Mucosa of descending colon (tissue), 3 donors: ENCODE measurements around the gene KCNK2. TPM values are rescaled to one million over a fixed set of nuclear protein-coding genes. Genes with fewer than 3 reads are reported as not detected.

Source experiments
- ATAC-seq: fragments of 200-7000 bp; cut with Tn5 transposase; one replicate; pipeline ENCODE4 v1.9.1; 2020; ENCODE audit warnings: mild to moderate bottlenecking, moderate library complexity
- DNase-seq, 3 donors: peaks; one replicate each; pipeline ENCODE4 v3.0.0-alpha.2; 2020
- H3K36me3 ChIP-seq: fragments of 200-600 bp; one replicate; pipeline ENCODE4 v1.8.0; 2021; ENCODE audit warnings: low read depth, mild to moderate bottlenecking
- H3K4me1 ChIP-seq: fragments of 200-600 bp; one replicate; pipeline ENCODE4 v1.8.0; 2021; ENCODE audit warnings: low read depth, mild to moderate bottlenecking
- H3K4me3 ChIP-seq: fragments of 200-600 bp; one replicate; pipeline ENCODE4 v1.8.0; 2021; ENCODE audit warnings: mild to moderate bottlenecking
- H3K9me3 ChIP-seq: fragments of 200-600 bp; one replicate; pipeline ENCODE4 v1.8.0; 2021; ENCODE audit warnings: mild to moderate bottlenecking
- CTCF ChIP-seq: fragments of 200-600 bp; IDR thresholded peaks from one replicate; pipeline ENCODE4 v1.8.0; 2022; ENCODE audit warnings: antibody characterized with exemption, mild to moderate bottlenecking
- intact Hi-C, 2 donors: fragments of 100-400 bp; cut with DNase I in 1 of 2; cut with micrococcal nuclease in 1 of 2; formaldehyde crosslinking; loops; one replicate each; pipeline versions ENCODE4 v1.11.0 to v1.11.1; 2022; cut with DNase I, micrococcal nuclease
- total RNA-seq, 3 donors: library from RNA; stranded (reverse); fragmentation: NEBNext Ultra II Directional in 2 of 3; extraction: Animal tissue kit (Norgen Biotek cat#: 25700) in 2 of 3; gene quantifications; one replicate each; pipeline versions ENCODE4 v1.2.1 to v1.2.4, GENCODE V29; 2021 to 2023
- donor health status: DM: no; HTN: no; CAD: no; lungs with moderate emphysema.
- donor health status: DM: no; HTN: no; CAD: no.
- donor health status: DM: no; HTN: yes; CAD: no.

KCNK2 gene
- total RNA-seq, 3 donors from 2014 or later, result 0.34 to 1.6 (median 0.43) TPM

- Histone ChIP-seq H3K9me3 (no peaks in the 10 kb centered on the region), H3K36me3 (no peaks in the 10 kb centered on the region), H3K4me1 (no peaks in the 10 kb centered on the region), H3K4me3 (no peak overlapping the region)
- ATAC-seq (no peak), DNase-seq (no peak)
- intact Hi-C loops, result no loop called here
- TF ChIP-seq CTCF, result no peak
Measured at GRCh38 chr1:215095524-215095923, 13.0 kb downstream of the KCNK2 start.

GRCh38 chr1:215101511-215101910 lies 19.0 kb downstream of the KCNK2 start:
- H3K9me3 ChIP-seq, result no peaks in the 10 kb centered on the region
- ATAC-seq (no peak), DNase-seq (no peak)
- intact Hi-C loops, result no loop called here
- no peak overlapping the region for H3K4me3 ChIP-seq
- H3K36me3 ChIP-seq, result no peaks in the 10 kb centered on the region
- no peaks in the 10 kb centered on the region for H3K4me1 ChIP-seq
- TF ChIP-seq CTCF, result no peak

GRCh38 chr1:215104283-215104682 lies 21.7 kb downstream of the KCNK2 start:
- intact Hi-C loops, result no loop called here
- Histone ChIP-seq H3K9me3 (no peaks in the 10 kb centered on the region), H3K4me1 (no peaks in the 10 kb centered on the region), H3K4me3 (no peak overlapping the region), H3K36me3 (no peaks in the 10 kb centered on the region)
- no peak for DNase-seq
- ATAC-seq, result no peak
- TF ChIP-seq CTCF, result no peak

GRCh38 chr1:215106067-215106466 lies 23.5 kb downstream of the KCNK2 start:
- intact Hi-C loops, result no loop called here
- Histone ChIP-seq H3K4me3 (no peak overlapping the region), H3K36me3 (no peaks in the 10 kb centered on the region), H3K9me3 (no peaks in the 10 kb centered on the region), H3K4me1 (no peaks in the 10 kb centered on the region)
- no peak for TF ChIP-seq CTCF
- DNase-seq (no peak), ATAC-seq (no peak)

- intact Hi-C loops, result no loop called here
Measured at GRCh38 chr1:215109171-215109570, 26.6 kb downstream of the KCNK2 start.

More at GRCh38 chr1:215109171-215109570, 26.6 kb downstream of the KCNK2 start:
- Histone ChIP-seq H3K36me3 (no peaks in the 10 kb centered on the region), H3K9me3 (no peaks in the 10 kb centered on the region), H3K4me1 (no peaks in the 10 kb centered on the region), H3K4me3 (no peak overlapping the region)
- TF ChIP-seq CTCF, result no peak
- no peak for ATAC-seq
- DNase-seq, result no peak
